Chondrocyte (in vitro differentiated cells): ENCODE data around the gene HYCC1. TPM values are rescaled to one million over a fixed set of nuclear protein-coding genes. Genes with fewer than 3 reads are reported as not detected.

Experiments
- DNase-seq: peaks from one replicate; pipeline ENCODE4 v3.0.0; 2021; ENCODE audit warnings: mixed read lengths, low spot score
- H3K27ac Mint-ChIP-seq: one replicate; pipeline ENCODE4 v1.8.0; 2021; ENCODE audit warnings: mild to moderate bottlenecking, moderate library complexity, mixed read lengths; ENCODE audit not compliant: unreplicated experiment
- H3K27me3 Mint-ChIP-seq: 2 replicates; pipeline ENCODE4 v1.8.0; 2021; ENCODE audit warnings: low read depth, mixed read lengths
- H3K36me3 Mint-ChIP-seq: 2 replicates; pipeline ENCODE4 v1.8.0; 2021; ENCODE audit warnings: low read depth, mixed read lengths
- H3K4me1 Mint-ChIP-seq: 2 replicates; pipeline ENCODE4 v1.8.0; 2021; ENCODE audit warnings: low read depth, mild to moderate bottlenecking, mixed read lengths
- H3K4me3 Mint-ChIP-seq: one replicate; pipeline ENCODE4 v1.8.0; 2021; ENCODE audit warnings: mild to moderate bottlenecking, moderate library complexity, mixed read lengths; ENCODE audit not compliant: unreplicated experiment
- H3K9me3 Mint-ChIP-seq: 2 replicates; pipeline ENCODE4 v1.8.0; 2021; ENCODE audit warnings: low read depth, mixed read lengths
- CTCF ChIP-seq: fragments of 200-600 bp; sonication (generic); IDR thresholded peaks from 2 replicates; pipeline ENCODE4 v1.5.0; 2021; ENCODE audit warnings: antibody characterized with exemption, mild to moderate bottlenecking, moderate library complexity
- total RNA-seq: library from RNA; stranded (reverse); gene quantifications from 3 replicates; pipeline ENCODE4 v1.2.1, GENCODE V29; 2021

HYCC1 gene
- total RNA-seq, 1 donor from 2014 or later, result 54.9 TPM

GRCh38 chr7:23024454-23024853, 10.5 kb upstream of the HYCC1 start:
- Mint-ChIP-seq H3K4me1 (peaks cover 32% of the 10 kb centered on the region), H3K27ac (no peak overlapping the region), H3K4me3 (no peak overlapping the region), H3K27me3 (no peaks in the 10 kb centered on the region), H3K36me3 (no peaks in the 10 kb centered on the region), H3K9me3 (peaks cover 10% of the 10 kb centered on the region)
- no peak for TF ChIP-seq CTCF
- no peak for DNase-seq

- Mint-ChIP-seq H3K4me1 (peaks cover 32% of the 10 kb centered on the region), H3K27me3 (no peaks in the 10 kb centered on the region), H3K4me3 (no peak overlapping the region), H3K27ac (peak overlapping the region; percentile 85), H3K36me3 (no peaks in the 10 kb centered on the region), H3K9me3 (peaks cover 10% of the 10 kb centered on the region)
- no peak for TF ChIP-seq CTCF
- DNase-seq, result no peak
These were observed 8.9 kb upstream of the HYCC1 start for GRCh38 chr7:23022851-23023250.

- no peak for DNase-seq
- peak; percentile 15 for TF ChIP-seq CTCF
- peaks cover 32% of the 10 kb centered on the region for H3K4me1 Mint-ChIP-seq
- no peaks in the 10 kb centered on the region for H3K36me3 Mint-ChIP-seq
- H3K9me3 Mint-ChIP-seq, result peaks cover 10% of the 10 kb centered on the region
- peak overlapping the region; percentile 85 for H3K27ac Mint-ChIP-seq
- H3K4me3 Mint-ChIP-seq, result no peak overlapping the region
- H3K27me3 Mint-ChIP-seq, result no peaks in the 10 kb centered on the region
These were observed 8.4 kb upstream of the HYCC1 start for GRCh38 chr7:23022258-23022769.

GRCh38 chr7:23021596-23021995, 7.7 kb upstream of the HYCC1 start:
- Mint-ChIP-seq H3K27me3 (no peaks in the 10 kb centered on the region), H3K4me3 (no peak overlapping the region)
- no peak for TF ChIP-seq CTCF

GRCh38 chr7:23020742-23021401, 6.9 kb upstream of the HYCC1 start:
- no peak for DNase-seq
- Mint-ChIP-seq H3K27me3 (no peaks in the 10 kb centered on the region), H3K9me3 (peaks cover 10% of the 10 kb centered on the region), H3K27ac (peak overlapping the region; percentile 84), H3K4me1 (peaks cover 32% of the 10 kb centered on the region), H3K4me3 (no peak overlapping the region), H3K36me3 (no peaks in the 10 kb centered on the region)
- TF ChIP-seq CTCF, result no peak

More at GRCh38 chr7:23021596-23021995, 7.7 kb upstream of the HYCC1 start:
- no peaks in the 10 kb centered on the region for H3K36me3 Mint-ChIP-seq
- peaks cover 10% of the 10 kb centered on the region for H3K9me3 Mint-ChIP-seq
- DNase-seq, result no peak
- peaks cover 32% of the 10 kb centered on the region for H3K4me1 Mint-ChIP-seq
- peak overlapping the region; percentile 43 for H3K27ac Mint-ChIP-seq
